H1 (cell line): Measurements from ENCODE around the gene DRAM1. TPM values are rescaled to one million over a fixed set of nuclear protein-coding genes. Genes with fewer than 3 reads are reported as not detected.

ENCODE experiments used
- CTCF ChIA-PET: fragments of 300-600 bp; sonication (Branson Sonifier 250); formaldehyde crosslinking; loops from one replicate; lab custom pipeline; 2021; ENCODE audit not compliant: partially characterized antibody; lab: Charles Lee
- POLR2A ChIA-PET: fragments of 300-600 bp; sonication (Branson Sonifier 250); formaldehyde crosslinking; loops from one replicate; lab custom pipeline; 2021; ENCODE audit warnings: inconsistent platforms; ENCODE audit not compliant: partially characterized antibody; lab: Charles Lee
- DNase-seq, 2 experiments: peaks; one replicate each; pipeline versions ENCODE4 v3.0.0 to v3.0.0-alpha.2; 2010 to 2022; ENCODE audit warnings: low spot score in 2 of 2, low read depth in 1 of 2, mixed read lengths in 1 of 2
- FAIRE-seq: peaks from 2 replicates; lab custom pipeline; 2011; peaks lifted over from hg19 to GRCh38; lab: Jason Lieb, UNC
- H2AFZ ChIP-seq: 2 replicates; pipeline ENCODE4 v1.8.1; 2012; ENCODE audit warnings: low read length, inconsistent platforms
- H2AK5ac ChIP-seq: 2 replicates; pipeline ENCODE4 v1.6.1; 2013; ENCODE audit warnings: low read depth, low read length
- H2BK120ac ChIP-seq: replicated peaks from 2 replicates; pipeline ENCODE3; 2013; ENCODE audit warnings: low read depth, low read length, inconsistent platforms
- H2BK12ac ChIP-seq: 2 replicates; pipeline ENCODE4 v1.6.1; 2013; ENCODE audit warnings: low read depth, low read length
- H2BK15ac ChIP-seq: 2 replicates; pipeline ENCODE4 v1.6.1; 2013; ENCODE audit warnings: low read length
- H2BK20ac ChIP-seq: 2 replicates; pipeline ENCODE4 v1.6.1; 2013; ENCODE audit warnings: low read length
- H2BK5ac ChIP-seq: 2 replicates; pipeline ENCODE4 v1.6.1; 2013; ENCODE audit warnings: low read depth, low read length
- H3K14ac ChIP-seq: 2 replicates; pipeline ENCODE4 v1.6.1; 2013; ENCODE audit warnings: inconsistent platforms; ENCODE audit not compliant: insufficient read length
- H3K18ac ChIP-seq: 2 replicates; pipeline ENCODE4 v1.6.1; 2013; ENCODE audit warnings: low read length; ENCODE audit errors: extremely low read depth
- H3K23ac ChIP-seq: 2 replicates; pipeline ENCODE4 v1.6.1; 2013; ENCODE audit warnings: inconsistent platforms; ENCODE audit not compliant: insufficient read length
- H3K23me2 ChIP-seq: 2 replicates; pipeline ENCODE4 v1.6.1; 2013; ENCODE audit warnings: low read depth, low read length
- H3K27ac ChIP-seq: 2 replicates; pipeline ENCODE4 v1.6.1; 2011; ENCODE audit warnings: low read depth, low read length, inconsistent platforms
- H3K27me3 ChIP-seq, 4 experiments: replicated peaks in 1 of 4; 1 replicate in 1 of 4; 2 replicates in 3 of 4; pipeline versions ENCODE4 v1.6.1 to v1.8.1; 2011 to 2013; ENCODE audit warnings: low read length in 3 of 4, mild to moderate bottlenecking in 3 of 4, inconsistent platforms in 2 of 4, mixed read lengths in 2 of 4, moderate library complexity in 1 of 4; ENCODE audit not compliant: control insufficient read depth in 3 of 4, insufficient read depth in 3 of 4; ENCODE audit errors: extremely low read depth in 1 of 4
- H3K36me3 ChIP-seq, 4 experiments: 2 replicates each; pipeline versions ENCODE4 v1.6.1 to v1.8.1; 2011 to 2013; ENCODE audit warnings: mild to moderate bottlenecking in 4 of 4, low read length in 3 of 4, moderate library complexity in 2 of 4, control low read depth in 1 of 4, inconsistent platforms in 1 of 4; ENCODE audit not compliant: insufficient read depth in 4 of 4, control insufficient read depth in 2 of 4
- H3K4ac ChIP-seq: replicated peaks from 2 replicates; pipeline ENCODE3; 2013; ENCODE audit warnings: low read length, low read depth, mixed read lengths, inconsistent platforms; ENCODE audit not compliant: insufficient read length
- H3K4me1 ChIP-seq, 4 experiments: replicated peaks in 1 of 4; 1 replicate in 1 of 4; 2 replicates in 3 of 4; pipeline versions ENCODE4 v1.6.1 to v1.8.1; 2011 to 2013; ENCODE audit warnings: low read length in 3 of 4, inconsistent platforms in 2 of 4, mixed read lengths in 1 of 4; ENCODE audit not compliant: insufficient read depth in 4 of 4, control insufficient read depth in 3 of 4
- H3K4me2 ChIP-seq, 2 experiments: 2 replicates each; pipeline versions ENCODE4 v1.6.1 to v1.8.1; 2011 to 2013; ENCODE audit warnings: low read depth in 2 of 2, low read length in 2 of 2, control low read depth in 1 of 2, inconsistent platforms in 1 of 2, mild to moderate bottlenecking in 1 of 2; ENCODE audit not compliant: insufficient read depth in 1 of 2
- H3K4me3 ChIP-seq, 4 experiments: fragments of 200-600, 300-600 bp in 1 of 4; sonication (generic), shearing (Covaris generic), sonication (Bioruptor Twin) in 1 of 4; 2 replicates each; pipeline versions ENCODE4 v1.5.1 to v1.8.1; 2011 to 2016; ENCODE audit warnings: low read length in 4 of 4, low read depth in 3 of 4, control low read depth in 2 of 4, inconsistent platforms in 2 of 4, mild to moderate bottlenecking in 2 of 4, mixed read lengths in 1 of 4, moderate library complexity in 1 of 4; ENCODE audit not compliant: insufficient read depth in 2 of 4; ENCODE audit errors: extremely low read depth in 1 of 4
- H3K56ac ChIP-seq: replicated peaks from 2 replicates; pipeline ENCODE3; 2013; ENCODE audit warnings: low read depth, mild to moderate bottlenecking, mixed read lengths, low read length, inconsistent platforms; ENCODE audit not compliant: insufficient read length
- H3K79me1 ChIP-seq: 2 replicates; pipeline ENCODE4 v1.6.1; 2013; ENCODE audit warnings: low read depth, low read length, control low read depth
- H3K79me2 ChIP-seq, 2 experiments: 2 replicates each; pipeline versions ENCODE4 v1.6.1 to v1.8.1; 2012 to 2013; ENCODE audit warnings: low read length in 2 of 2, mild to moderate bottlenecking in 2 of 2, inconsistent platforms in 1 of 2; ENCODE audit not compliant: insufficient read depth in 2 of 2, control insufficient read depth in 1 of 2
- H3K9ac ChIP-seq, 4 experiments: replicated peaks in 1 of 4; 1 replicate in 1 of 4; 2 replicates in 3 of 4; pipeline versions ENCODE4 v1.6.1 to v1.8.1; 2011 to 2013; ENCODE audit warnings: low read depth in 3 of 4, low read length in 3 of 4, control low read depth in 2 of 4, mild to moderate bottlenecking in 2 of 4, moderate library complexity in 2 of 4, inconsistent platforms in 1 of 4; ENCODE audit errors: extremely low read depth in 1 of 4
- H3K9me3 ChIP-seq, 2 experiments: 2 replicates each; pipeline versions ENCODE4 v1.6.1 to v1.8.1; 2012 to 2013; ENCODE audit warnings: mild to moderate bottlenecking in 2 of 2, moderate library complexity in 2 of 2, control low read depth in 1 of 2, inconsistent platforms in 1 of 2, low read depth in 1 of 2, low read length in 1 of 2, mixed read lengths in 1 of 2; ENCODE audit not compliant: insufficient read depth in 2 of 2
- H4K20me1 ChIP-seq, 2 experiments: replicated peaks in 1 of 2; 2 replicates each; pipeline versions ENCODE3 to v1.8.1; 2011 to 2013; ENCODE audit warnings: inconsistent platforms in 2 of 2, low read length in 2 of 2, mild to moderate bottlenecking in 1 of 2; ENCODE audit not compliant: insufficient read depth in 2 of 2, control insufficient read depth in 1 of 2
- H4K5ac ChIP-seq: 2 replicates; pipeline ENCODE4 v1.6.1; 2013; ENCODE audit warnings: low read length, low read depth, mixed read lengths, inconsistent platforms; ENCODE audit not compliant: insufficient read length
- H4K8ac ChIP-seq: 2 replicates; pipeline ENCODE4 v1.8.0; 2013; ENCODE audit warnings: mild to moderate bottlenecking, moderate library complexity, low read length, inconsistent platforms; ENCODE audit not compliant: insufficient read depth; ENCODE audit errors: extremely low read depth
- H4K91ac ChIP-seq: replicated peaks from 2 replicates; pipeline ENCODE3; 2013; ENCODE audit warnings: low read length, mixed read lengths, inconsistent platforms; ENCODE audit not compliant: insufficient read length
- BRCA1 ChIP-seq: IDR thresholded peaks from 2 replicates; pipeline ENCODE4 v1.6.1; 2012; ENCODE audit warnings: low read depth, low read length, improper control_type of control experiment
- CBX8 ChIP-seq: fragments of 300-800, 300-1000 bp; sonication (generic); IDR thresholded peaks from 2 replicates; pipeline ENCODE4 v1.7.1; 2016; ENCODE audit warnings: low read depth, low read length, borderline replicate concordance
- HDAC6 ChIP-seq: IDR thresholded peaks from one replicate; pipeline ENCODE4 v1.7.1; 2012; ENCODE audit warnings: low read depth, mild to moderate bottlenecking, inconsistent platforms, low read length, moderate library complexity
- JUN ChIP-seq: IDR thresholded peaks from 2 replicates; pipeline ENCODE4 v1.6.1; 2011; ENCODE audit warnings: low read depth, mild to moderate bottlenecking, improper control_type of control experiment, low read length
- KDM4A ChIP-seq: IDR thresholded peaks from one replicate; pipeline ENCODE4 v1.7.1; 2012; ENCODE audit warnings: low read depth, mild to moderate bottlenecking, moderate library complexity, low read length, inconsistent platforms; ENCODE audit not compliant: severe bottlenecking
- SRF ChIP-seq: IDR thresholded peaks from 2 replicates; pipeline ENCODE4 v1.6.1; 2011; ENCODE audit warnings: mild to moderate bottlenecking, low read depth, low read length, moderate library complexity
- WGBS, 2 experiments: shearing (Covaris generic) in 1 of 2; methylation state at CpG; one replicate each; pipeline versions ENCODE4 v1.1.6 to v1.1.7; 2013 to 2015; ENCODE audit warnings: low lambda C conversion rate in 2 of 2, mixed read lengths in 2 of 2, inconsistent platforms in 1 of 2, low coverage in 1 of 2, missing lambda C conversion rate in 1 of 2; ENCODE audit not compliant: insufficient replicate concordance in 2 of 2, insufficient coverage in 1 of 2, insufficient read length in 1 of 2; ENCODE audit errors: extremely low coverage in 1 of 2, missing lambda C conversion rate in 1 of 2; 5-methylcytosine and 5-hydroxymethylcytosine counted together
- polyA plus RNA-seq, 7 experiments: library from polyadenylated mRNA; depleted of rRNA in 3 of 7; stranded (reverse) in 5 of 7; unstranded in 2 of 7; fragments of >200 nt in 5 of 7; fragments of 200-250 nt in 2 of 7; gene quantifications; 1 replicate in 5 of 7; 2 replicates in 1 of 7; 4 replicates in 1 of 7; pipeline versions ENCODE4 v1.2.1 to v1.2.3, GENCODE V29; 2011 to 2013; ENCODE audit warnings: missing spikeins in 2 of 7, mixed read lengths in 2 of 7
- total RNA-seq: library from RNA; stranded (reverse); fragmentation: NEBNext Ultra II Directional; extraction: Animal tissue kit (Norgen Biotek cat#: 25700); gene quantifications from 2 replicates; pipeline ENCODE4 v1.2.1, GENCODE V29; 2021
- TF ChIP-seq, protein P1 (sequence below): IDR thresholded peaks from 2 replicates; pipeline ENCODE4 v1.6.1; 2011; ENCODE audit warnings: low read length, improper control_type of control experiment

DRAM1 gene
- total and polyA plus RNA-seq, 2 of the 8 experiments (the other 6 are each of a cell fraction or from before 2014, with no cell fraction given): 4.6 to 6.2 TPM

DNA sequence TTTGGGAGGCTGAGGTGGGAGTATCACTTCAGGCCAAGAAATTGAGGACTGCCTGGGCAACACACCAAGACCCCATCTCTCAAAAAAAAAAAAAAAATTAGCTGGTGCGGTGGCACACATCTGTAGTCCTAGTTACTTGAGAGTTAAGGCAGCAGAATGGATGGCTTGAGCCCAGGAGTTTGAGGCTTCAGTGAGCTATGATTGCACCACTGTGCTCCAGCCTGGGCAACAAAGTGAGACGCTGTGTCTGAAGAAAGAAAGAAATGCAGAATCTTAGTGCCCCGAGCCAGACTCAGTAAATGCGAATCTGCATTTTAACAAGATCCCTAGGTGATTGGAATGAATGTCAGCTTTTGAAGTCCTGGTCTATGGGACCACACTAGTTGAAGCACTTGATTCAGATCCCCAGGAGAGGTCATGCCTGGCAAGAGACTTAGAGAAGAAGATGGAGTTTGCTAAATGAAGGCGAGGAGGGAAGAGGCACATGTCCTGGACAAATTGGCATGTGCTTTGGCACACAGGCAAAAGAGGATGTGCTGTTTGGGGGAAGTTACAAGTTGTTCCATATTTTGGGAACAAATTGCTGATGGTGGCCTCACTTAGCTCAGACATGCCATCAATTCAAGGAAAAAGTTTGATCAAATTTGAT lies 56.6 kb downstream of the DRAM1 start:
- Histone ChIP-seq H4K20me1 (no peaks in the 10 kb centered on the region), H2AK5ac (no peak overlapping the region), H3K27ac (no peak overlapping the region), H2BK5ac (no peak overlapping the region), H2BK15ac (no peak overlapping the region), H3K18ac (no peak overlapping the region), H2BK120ac (no peak overlapping the region), H2AFZ (no peak overlapping the region), H3K79me1 (no peaks in the 10 kb centered on the region), H3K4me2 (no peak overlapping the region), H4K5ac (no peak overlapping the region), H3K14ac (no peak overlapping the region), H3K79me2 (no peaks in the 10 kb centered on the region), H3K36me3 (no peaks in the 10 kb centered on the region; a peak in 1 of 8 replicates), H4K8ac (no peak overlapping the region), H3K56ac (no peak overlapping the region), H2BK12ac (no peak overlapping the region), H4K91ac (no peak overlapping the region), H3K23ac (no peak overlapping the region), H3K23me2 (no peaks in the 10 kb centered on the region), H2BK20ac (no peak overlapping the region), H3K9ac (no peak overlapping the region), H3K4me3 (no peak overlapping the region), H3K9me3 (no peaks in the 10 kb centered on the region), H3K27me3 (no peaks in the 10 kb centered on the region; a peak in 1 of 7 replicates), H3K4me1 (no peaks in the 10 kb centered on the region), H3K4ac (no peak overlapping the region)
- TF ChIP-seq JUN (no peak), KDM4A (no peak), CBX8 (no peak), HDAC6 (no peak), SRF (no peak), BRCA1 (no peak)
- TF ChIP-seq, protein P1, sequence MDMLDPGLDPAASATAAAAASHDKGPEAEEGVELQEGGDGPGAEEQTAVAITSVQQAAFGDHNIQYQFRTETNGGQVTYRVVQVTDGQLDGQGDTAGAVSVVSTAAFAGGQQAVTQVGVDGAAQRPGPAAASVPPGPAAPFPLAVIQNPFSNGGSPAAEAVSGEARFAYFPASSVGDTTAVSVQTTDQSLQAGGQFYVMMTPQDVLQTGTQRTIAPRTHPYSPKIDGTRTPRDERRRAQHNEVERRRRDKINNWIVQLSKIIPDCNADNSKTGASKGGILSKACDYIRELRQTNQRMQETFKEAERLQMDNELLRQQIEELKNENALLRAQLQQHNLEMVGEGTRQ: no peak
- ChIA-PET POLR2A (no interaction called here), CTCF (interaction anchor here (0.7 to 1.3 kb wide), 4 partner anchors 15 to 504 kb away, joined by 3 to 8 read pairs (median 4); no protein-coding TSS in a partner anchor)
- WGBS, 2 experiments: 70% methylated on average over 5 of the region's 5 CpGs; no CpG with 5 or more reads in 1 of the 2 experiments
- no peak for FAIRE-seq
- DNase-seq: no peak
